ENCODE results near the gene IGFLR1. TPM values are rescaled to one million over a fixed set of nuclear protein-coding genes. Genes with fewer than 3 reads are reported as not detected.

IGFLR1 gene
- total and polyA plus RNA-seq, 2 of the 8 experiments (the other 6 are each of a cell fraction or from before 2014, with no cell fraction given) = 8.4 to 28.9 TPM

GRCh38 chr19:35715981-35716800, 26.1 kb downstream of the IGFLR1 start:
- no peaks in the 10 kb centered on the region for H3K27me3 ChIP-seq (replicated peaks in 1 of 4; ENCODE audit: control insufficient read depth in 3 of 4, extremely low read depth in 1 of 4, insufficient read depth in 3 of 4, low read length in 3 of 4)
- H3K23me2 ChIP-seq (ENCODE audit: low read depth, low read length) = peaks cover 13% of the 10 kb centered on the region
- peaks cover 0 to 20% of the 10 kb centered on the region in 2 experiments; a peak in 3 of 4 replicates for H3K79me2 ChIP-seq (ENCODE audit: control insufficient read depth in 1 of 2, insufficient read depth in 2 of 2, low read length in 2 of 2)
- peak overlapping the region; percentile 89 for H3K4ac ChIP-seq (replicated peaks; ENCODE audit: insufficient read length, low read depth, low read length)
- H2BK5ac ChIP-seq (ENCODE audit: low read depth, low read length) = peak overlapping the region; percentile 99
- peak overlapping the region; percentile 31 to 80 (median 62) for H3K9ac ChIP-seq (replicated peaks in 1 of 4; ENCODE audit: extremely low read depth in 1 of 4, low read depth in 3 of 4, low read length in 3 of 4)
- peak overlapping the region; percentile 92 for H4K8ac ChIP-seq (ENCODE audit: extremely low read depth, insufficient read depth, low read length)
- WGBS, 2 experiments (ENCODE audit: extremely low coverage in 1 of 2, insufficient coverage in 1 of 2, insufficient read length in 1 of 2, insufficient replicate concordance in 2 of 2, low coverage in 1 of 2, low lambda C conversion rate in 2 of 2, missing lambda C conversion rate in 1 of 2) = 2% methylated on average over 47 of the region's 52 CpGs; no CpG with 5 or more reads in 1 of the 2 experiments
- H3K56ac ChIP-seq (replicated peaks; ENCODE audit: insufficient read length, low read depth, low read length) = peak overlapping the region; percentile 97
- H3K18ac ChIP-seq (ENCODE audit: extremely low read depth, low read length) = peak overlapping the region; percentile 99
- H3K36me3 ChIP-seq (ENCODE audit: control insufficient read depth in 2 of 4, insufficient read depth in 4 of 4, low read length in 3 of 4) = peaks cover 0 to 10% (median under 1%) of the 10 kb centered on the region in 4 experiments; a peak in 4 of 8 replicates
- no peaks in the 10 kb centered on the region for H3K9me3 ChIP-seq (ENCODE audit: insufficient read depth in 2 of 2, low read depth in 1 of 2, low read length in 1 of 2)
- peaks cover 8% of the 10 kb centered on the region; the same call in 1 of the 2 replicates for H3K79me1 ChIP-seq (ENCODE audit: low read depth, low read length)
- H4K91ac ChIP-seq (replicated peaks; ENCODE audit: insufficient read length, low read length) = peak overlapping the region; percentile 81
- H3K4me1 ChIP-seq (replicated peaks in 1 of 4; ENCODE audit: control insufficient read depth in 3 of 4, insufficient read depth in 4 of 4, low read length in 3 of 4) = peaks cover 0 to 28% (median 17%) of the 10 kb centered on the region in 4 experiments; a peak in 6 of 7 replicates
- H3K14ac ChIP-seq (ENCODE audit: insufficient read length) = no peak overlapping the region
- peak overlapping the region; percentile 93 for H2BK120ac ChIP-seq (replicated peaks; ENCODE audit: low read depth, low read length)
- H2BK12ac ChIP-seq (ENCODE audit: low read depth, low read length) = peak overlapping the region; percentile 89
- H3K4me3 ChIP-seq (ENCODE audit: extremely low read depth in 1 of 4, insufficient read depth in 2 of 4, low read depth in 3 of 4, low read length in 4 of 4) = peak overlapping the region; percentile 34 to 88 (median 82)
- peak overlapping the region; percentile 73; the same call in 1 of the 2 replicates for H3K27ac ChIP-seq (ENCODE audit: low read depth, low read length)
- peak overlapping the region; percentile 84 to 92 for H3K4me2 ChIP-seq (ENCODE audit: insufficient read depth in 1 of 2, low read depth in 2 of 2, low read length in 2 of 2)
- FAIRE-seq = no peak
- peak in 1 of 2 experiments; percentile 87 for DNase-seq (ENCODE audit: low read depth in 1 of 2, low spot score in 2 of 2)
- ChIA-PET CTCF (ENCODE audit: partially characterized antibody) (interaction anchor here (0.7 to 6.6 kb wide), 7 partner anchors 10 to 277 kb away, joined by 3 to 105 read pairs (median 6); partner anchors contain the start of gene ZBTB32), POLR2A (ENCODE audit: partially characterized antibody) (interaction anchor here (1.0 to 4.1 kb wide), 7 partner anchors 10 to 206 kb away, joined by 3 to 13 read pairs (median 4); partner anchors contain the start of gene HSPB6)
- H4K5ac ChIP-seq (ENCODE audit: insufficient read length, low read depth, low read length) = peak overlapping the region; percentile 94
- peak overlapping the region; percentile 25; the same call in 1 of the 2 replicates for H2AFZ ChIP-seq (ENCODE audit: low read length)
- H2BK20ac ChIP-seq (ENCODE audit: low read length) = peak overlapping the region; percentile 48; the same call in 1 of the 2 replicates
- H2BK15ac ChIP-seq (ENCODE audit: low read length) = peak overlapping the region; percentile 88; the same call in 1 of the 2 replicates
- no peak overlapping the region for H3K23ac ChIP-seq (ENCODE audit: insufficient read length)
- peaks cover 12 to 13% of the 10 kb centered on the region in 2 experiments for H4K20me1 ChIP-seq (replicated peaks in 1 of 2; ENCODE audit: control insufficient read depth in 1 of 2, insufficient read depth in 2 of 2, low read length in 2 of 2)
- no peak overlapping the region for H2AK5ac ChIP-seq (ENCODE audit: low read depth, low read length)
- TF ChIP-seq JUND (IDR thresholded peaks at IDR 0.05; ENCODE audit: low read length) (no peak), CHD2 (IDR thresholded peaks at IDR 0.05; ENCODE audit: low read length) (no peak), CREB1 (IDR thresholded peaks at IDR 0.05) (no peak), CTCF (IDR thresholded peaks at IDR 0.05; ENCODE audit: control extremely low read depth in 1 of 3, insufficient read depth in 1 of 3, low read depth in 1 of 3, low read length in 3 of 3) (no peak), POLR2A (IDR thresholded peaks at IDR 0.05; ENCODE audit: control extremely low read depth in 1 of 2, low read depth in 2 of 2, low read length in 2 of 2) (no peak), SIRT6 (IDR thresholded peaks at IDR 0.05; ENCODE audit: low read length) (no peak), SUZ12 (IDR thresholded peaks at IDR 0.05; ENCODE audit: low read length) (no peak), PHF8 (conservative IDR thresholded peaks at IDR 0.05; ENCODE audit: low read depth, low read length) (0 out of 2 replicates have a peak, but pooled peaks have one; percentile 19), SP4 (IDR thresholded peaks at IDR 0.05; ENCODE audit: low read length) (no peak)

Measured in H1 (cell line).